Adipose tissue (tissue), 3 donors: ENCODE measurements around the gene ANO9. TPM values are rescaled to one million over a fixed set of nuclear protein-coding genes. Genes with fewer than 3 reads are reported as not detected.

ENCODE experiments used
- H3K27ac ChIP-seq: one replicate; pipeline ENCODE4 v1.5.1; 2013; ENCODE audit warnings: low read depth, low read length
- WGBS, 3 donors: extraction: QIAGEN DNeasy Blood & Tissue Kit; methylation state at CpG; one replicate each; pipeline ENCODE4 v1.1.7; 2013; 5-methylcytosine and 5-hydroxymethylcytosine counted together
- polyA plus RNA-seq, 3 donors: library from polyadenylated mRNA; stranded (reverse); fragments of 200-250 nt; gene quantifications; one replicate each; pipeline ENCODE4 v1.2.3, GENCODE V29; 2013
- donor health status: healthy with polysubstance abuse.
- donor health status: Bipolar disorder and iron deficiency.
- donor health status: healthy.

Gene ANO9
- polyA plus RNA-seq, 3 donors: 0.45 to 14.3 (median 2.7) TPM

DNA sequence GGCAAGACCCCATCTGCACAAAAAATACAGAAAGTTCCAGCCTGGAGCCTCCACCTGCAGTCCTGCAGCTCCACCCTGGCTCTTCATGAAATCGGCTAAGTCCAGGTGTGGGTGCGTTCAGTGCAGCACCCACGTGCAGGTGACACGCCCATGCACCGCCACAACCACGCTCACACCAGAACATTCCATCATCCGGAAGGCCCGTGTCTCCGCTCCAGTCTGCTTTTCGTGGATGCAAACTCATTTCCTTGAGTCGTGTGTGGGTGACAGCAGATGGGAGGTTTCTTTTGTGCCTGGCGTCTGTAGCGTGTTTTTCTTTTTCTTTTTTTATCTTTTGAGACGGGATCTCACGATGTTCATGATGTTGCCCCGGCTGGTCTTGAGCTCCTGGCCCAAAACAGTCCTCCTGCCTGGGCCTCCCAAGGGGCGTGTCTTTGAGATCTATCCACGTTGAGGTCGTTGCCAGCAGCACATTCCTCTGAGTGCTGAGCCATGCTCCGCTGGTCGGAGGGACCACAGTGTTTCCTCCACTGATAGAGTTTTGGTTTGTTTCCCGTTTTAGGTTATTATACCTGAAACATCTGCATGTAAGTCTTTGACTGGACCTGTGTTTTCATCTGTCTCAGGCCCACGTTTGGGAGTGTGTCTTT, 15.4 kb upstream of the ANO9 start:
- 61 to 81% (median 62%) methylated on average over 23 of the region's 23 CpGs for WGBS, 3 donors
- no peak overlapping the region for H3K27ac ChIP-seq

DNA sequence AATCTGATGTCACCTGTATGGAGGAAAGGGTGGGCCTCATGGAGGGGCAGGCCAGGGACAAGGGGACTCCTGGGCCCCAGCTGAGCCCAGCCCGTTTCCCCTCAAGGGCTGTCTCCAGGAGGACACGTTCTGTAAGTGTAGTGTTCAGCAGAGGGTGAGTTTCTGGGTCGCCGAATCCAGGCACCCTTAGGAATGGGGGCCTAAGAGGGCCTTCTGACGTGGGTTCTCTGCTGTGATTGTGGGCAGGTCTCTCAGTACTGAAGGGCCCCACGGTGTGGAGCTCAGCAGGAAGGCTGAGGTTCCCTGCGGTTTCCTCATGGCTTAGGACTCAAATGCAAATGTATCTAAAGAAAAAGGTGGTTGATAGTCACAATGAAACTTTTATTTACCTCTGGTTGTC, 14.7 kb upstream of the ANO9 start:
- H3K27ac ChIP-seq: no peak overlapping the region
- WGBS, 3 donors: 55 to 79% (median 60%) methylated on average over 7 of the region's 7 CpGs

DNA sequence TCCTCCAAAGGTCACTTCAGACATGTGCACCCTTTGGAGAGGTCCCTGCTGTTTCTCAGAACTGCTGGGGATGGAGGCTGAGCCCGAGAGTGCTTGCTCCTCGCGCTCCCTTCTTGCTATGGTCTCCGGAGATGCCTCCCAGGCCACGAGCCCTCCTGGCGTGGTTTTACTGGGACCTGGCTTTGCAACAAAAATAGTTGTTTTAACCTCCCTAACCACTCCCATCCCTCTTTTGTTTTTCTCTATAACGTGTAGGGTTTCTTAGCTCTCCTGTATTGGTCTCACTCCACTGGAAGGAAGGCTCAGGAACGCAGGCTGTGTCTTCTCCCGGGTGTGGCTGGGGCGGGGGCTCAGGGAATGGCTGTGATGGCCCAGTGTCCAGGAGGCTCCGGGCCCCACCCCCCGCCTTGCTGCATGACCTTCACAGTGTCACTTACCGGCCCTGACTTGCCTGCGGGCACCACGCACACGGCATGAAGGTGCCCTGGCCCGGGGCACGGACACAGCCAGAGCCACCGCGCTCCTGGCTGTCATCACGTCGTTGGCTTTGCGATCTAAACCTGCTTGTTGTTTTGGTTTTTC, 13.8 kb upstream of the ANO9 start:
- 75 to 89% (median 87%) methylated on average over 23 of the region's 23 CpGs for WGBS, 3 donors
- H3K27ac ChIP-seq: no peak overlapping the region

DNA sequence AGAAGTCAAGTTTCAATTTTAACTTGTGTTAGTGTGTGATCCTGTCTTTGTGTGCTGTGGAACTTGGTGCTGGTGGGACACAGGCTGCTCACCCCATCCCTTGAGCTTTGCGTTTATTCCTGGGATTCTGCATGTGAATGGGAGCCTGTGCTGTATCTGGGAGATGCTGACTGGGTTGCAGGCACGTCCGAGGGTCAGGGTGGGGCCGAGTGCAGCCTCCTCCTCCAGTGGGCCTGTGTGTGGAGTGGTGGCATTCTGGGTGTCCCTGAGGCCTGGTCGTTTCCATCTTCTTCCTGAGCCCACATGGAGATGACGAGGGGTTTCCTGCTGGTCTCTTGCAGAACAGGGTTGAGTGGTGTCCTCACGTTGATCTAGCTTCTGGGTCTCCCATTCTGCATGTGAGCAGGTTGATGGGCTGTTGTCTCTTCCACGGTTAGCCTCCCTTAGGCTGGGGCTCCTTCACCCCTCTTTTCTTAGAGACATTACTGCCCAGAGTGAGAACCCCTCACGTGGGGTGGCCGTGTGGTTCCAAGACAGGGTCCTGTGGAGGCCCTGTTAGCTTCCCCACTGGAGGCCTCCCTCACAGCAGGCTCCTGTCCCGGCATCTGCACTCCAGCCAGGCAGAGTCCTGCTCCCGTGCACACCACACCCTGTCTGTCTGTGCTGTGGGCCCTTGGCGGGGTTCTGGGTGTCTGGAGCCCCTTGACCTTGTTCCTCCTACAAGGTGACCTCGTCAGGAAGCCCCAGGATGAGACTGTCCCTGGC, 13.2 kb upstream of the ANO9 start:
- 71 to 72% (median 72%) methylated on average over 14 of the region's 14 CpGs for WGBS, 3 donors

DNA sequence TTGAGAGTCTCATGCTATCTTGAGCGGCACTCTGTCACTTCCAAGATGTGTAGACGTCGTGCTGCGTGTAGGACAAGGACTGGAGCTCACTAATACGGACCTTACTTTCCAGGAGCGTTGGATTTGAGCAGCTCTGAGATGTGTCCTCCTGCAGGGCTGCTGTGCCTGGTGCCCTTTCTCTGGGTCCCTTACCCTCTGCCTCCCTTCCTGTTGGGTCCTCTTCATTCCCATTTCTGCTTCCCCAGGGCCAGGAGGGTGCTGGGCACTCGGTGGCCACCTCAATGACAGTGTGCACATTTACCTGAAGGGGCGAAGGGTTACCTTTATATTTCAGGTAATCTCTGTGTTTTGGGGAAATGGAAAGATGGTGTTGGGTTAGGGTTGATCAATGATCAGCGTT, 12.2 kb upstream of the ANO9 start:
- 86 to 92% (median 88%) methylated on average over 9 of the region's 9 CpGs for WGBS, 3 donors

More for the DNA sequence above, 13.2 kb upstream of the ANO9 start:
- no peak overlapping the region for H3K27ac ChIP-seq

DNA sequence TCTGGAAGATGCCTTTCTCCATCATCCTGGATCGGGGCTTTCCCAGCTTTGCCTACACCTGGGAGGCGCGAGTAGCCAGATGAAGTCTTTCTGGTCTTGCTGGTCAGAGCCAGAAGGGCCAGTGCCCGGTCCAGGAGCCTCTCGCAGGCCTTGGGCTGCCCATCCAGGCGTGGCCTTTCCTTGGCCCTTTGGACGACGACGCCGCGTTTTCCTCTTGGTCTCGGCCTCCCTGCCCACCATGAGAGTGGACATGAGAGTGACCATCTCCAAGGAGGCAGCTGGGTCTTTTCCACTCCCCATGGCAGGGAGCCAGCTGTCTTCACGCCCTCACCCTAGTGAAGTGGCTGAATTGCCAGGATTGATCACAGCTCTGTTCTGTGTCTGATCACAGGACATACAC, 11.8 kb upstream of the ANO9 start:
- 89 to 95% (median 90%) methylated on average over 13 of the region's 13 CpGs for WGBS, 3 donors
- H3K27ac ChIP-seq: no peak overlapping the region

More for the DNA sequence above, 12.2 kb upstream of the ANO9 start:
- no peak overlapping the region for H3K27ac ChIP-seq

DNA sequence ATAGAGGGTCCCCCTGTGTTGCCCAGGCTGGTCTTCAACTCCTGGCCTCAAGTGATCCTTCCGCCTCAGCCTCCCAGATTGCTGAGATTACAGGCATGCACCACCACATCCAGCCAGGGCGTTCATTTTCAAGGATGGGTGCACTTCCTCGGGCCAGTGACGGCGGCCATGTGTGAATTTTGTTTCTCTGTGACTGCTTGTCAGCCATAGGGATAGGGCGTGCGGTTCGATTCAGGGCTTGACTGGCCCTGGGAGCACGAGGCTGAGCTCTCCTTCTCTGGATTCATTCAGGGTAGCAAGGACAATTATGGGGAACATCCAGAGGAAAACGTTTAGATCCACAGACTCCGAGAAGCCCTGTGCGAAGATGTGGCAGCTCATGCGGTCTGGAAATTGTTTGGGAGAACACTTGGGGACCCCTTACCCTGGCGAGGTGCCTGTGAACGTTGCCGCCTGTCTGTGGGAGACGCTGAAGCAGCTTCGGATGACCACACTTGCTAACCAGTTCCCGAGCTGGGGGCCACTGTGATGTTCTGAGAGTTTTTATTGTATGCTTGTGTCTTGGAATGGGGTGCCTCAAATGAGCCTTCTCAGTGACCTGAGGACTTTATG, 11.2 kb upstream of the ANO9 start:
- WGBS, 3 donors: 91% methylated on average over 19 of the region's 19 CpGs
- H3K27ac ChIP-seq: no peak overlapping the region

DNA sequence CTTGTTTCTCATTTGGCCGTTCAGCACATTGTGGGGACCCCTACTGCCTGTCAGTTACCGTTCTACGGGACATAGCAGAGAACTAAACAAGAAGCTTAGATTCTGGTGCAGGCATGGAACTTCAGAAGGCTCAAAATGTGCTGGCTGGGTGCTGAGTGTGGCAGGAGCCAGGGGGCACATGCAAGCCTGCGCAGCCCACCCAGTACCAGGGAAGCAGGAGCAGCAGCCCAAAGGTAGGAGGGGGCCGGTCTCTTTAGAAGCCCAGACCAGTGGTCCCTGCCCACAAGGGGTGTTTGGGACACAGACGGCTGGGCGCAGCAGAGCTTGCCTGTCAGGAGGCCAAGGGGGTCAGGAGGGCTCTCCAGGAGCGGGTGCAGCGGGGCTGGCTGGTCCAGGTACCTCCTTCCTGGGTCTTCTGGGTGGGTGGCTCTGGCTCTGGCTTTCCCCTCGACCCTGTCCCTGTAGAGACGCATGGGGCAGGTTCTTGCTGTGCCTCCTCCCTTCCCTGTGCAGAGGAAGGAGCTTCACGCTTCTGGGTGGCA, 10.5 kb upstream of the ANO9 start:
- no peak overlapping the region for H3K27ac ChIP-seq
- 90 to 91% (median 90%) methylated on average over 12 of the region's 12 CpGs for WGBS, 3 donors

DNA sequence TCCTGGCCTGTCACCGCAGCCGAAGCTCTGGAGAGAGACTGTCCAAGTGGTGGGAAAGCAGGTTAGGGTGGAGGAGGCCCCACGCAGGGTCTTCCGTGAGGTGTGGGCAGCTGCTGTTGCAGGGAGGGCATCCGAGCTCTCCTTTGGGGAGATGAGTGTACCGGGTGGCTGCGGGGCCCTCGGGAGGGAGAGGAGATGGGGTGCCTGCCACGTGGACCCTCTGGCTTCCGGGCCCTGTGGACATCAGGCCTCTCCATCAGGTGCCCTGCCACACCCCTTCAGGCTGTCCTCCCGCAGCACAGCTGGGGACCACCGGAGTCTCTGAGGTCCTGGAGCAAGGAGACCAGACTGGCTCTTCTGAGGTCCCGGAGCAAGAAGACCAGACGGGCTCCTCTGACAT, 9.9 kb upstream of the ANO9 start:
- H3K27ac ChIP-seq: no peak overlapping the region
- 83 to 93% (median 88%) methylated on average over 14 of the region's 14 CpGs for WGBS, 3 donors

DNA sequence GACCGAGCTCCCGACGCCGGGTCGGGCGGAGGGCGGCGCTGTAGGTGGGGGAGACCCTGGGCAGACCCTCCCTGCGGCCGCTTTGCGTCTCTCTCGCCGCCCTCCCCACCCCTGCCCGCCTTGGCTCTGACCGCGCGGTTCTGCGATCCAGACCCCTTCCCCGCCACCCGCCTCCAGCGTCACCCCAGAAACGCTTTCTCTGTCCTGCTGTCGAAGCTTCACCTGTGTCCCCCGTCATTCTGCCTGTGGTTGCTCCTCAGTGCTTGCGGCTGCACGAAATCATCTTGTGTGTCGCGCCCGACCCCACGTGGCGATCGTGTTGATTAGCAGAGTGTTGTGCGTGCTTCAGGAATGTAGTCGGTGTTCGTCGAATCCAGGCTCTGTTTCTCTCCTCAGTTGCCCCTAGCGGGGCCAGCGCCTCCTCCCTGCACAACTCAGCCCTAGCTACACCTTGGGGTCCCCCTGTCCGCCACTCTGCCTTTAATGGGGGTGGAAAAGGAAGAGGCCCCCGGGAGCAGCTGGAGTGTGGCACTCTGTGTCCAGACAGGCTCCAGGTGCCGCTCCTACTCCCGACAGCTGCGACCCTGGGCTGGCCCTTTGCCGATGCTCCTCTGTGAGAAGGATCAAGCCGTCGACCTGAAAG, 9.1 kb upstream of the ANO9 start:
- no peak overlapping the region for H3K27ac ChIP-seq
- 3 to 7% (median 5%) methylated on average over 38 to 46 of the region's 46 CpGs for WGBS, 3 donors

DNA sequence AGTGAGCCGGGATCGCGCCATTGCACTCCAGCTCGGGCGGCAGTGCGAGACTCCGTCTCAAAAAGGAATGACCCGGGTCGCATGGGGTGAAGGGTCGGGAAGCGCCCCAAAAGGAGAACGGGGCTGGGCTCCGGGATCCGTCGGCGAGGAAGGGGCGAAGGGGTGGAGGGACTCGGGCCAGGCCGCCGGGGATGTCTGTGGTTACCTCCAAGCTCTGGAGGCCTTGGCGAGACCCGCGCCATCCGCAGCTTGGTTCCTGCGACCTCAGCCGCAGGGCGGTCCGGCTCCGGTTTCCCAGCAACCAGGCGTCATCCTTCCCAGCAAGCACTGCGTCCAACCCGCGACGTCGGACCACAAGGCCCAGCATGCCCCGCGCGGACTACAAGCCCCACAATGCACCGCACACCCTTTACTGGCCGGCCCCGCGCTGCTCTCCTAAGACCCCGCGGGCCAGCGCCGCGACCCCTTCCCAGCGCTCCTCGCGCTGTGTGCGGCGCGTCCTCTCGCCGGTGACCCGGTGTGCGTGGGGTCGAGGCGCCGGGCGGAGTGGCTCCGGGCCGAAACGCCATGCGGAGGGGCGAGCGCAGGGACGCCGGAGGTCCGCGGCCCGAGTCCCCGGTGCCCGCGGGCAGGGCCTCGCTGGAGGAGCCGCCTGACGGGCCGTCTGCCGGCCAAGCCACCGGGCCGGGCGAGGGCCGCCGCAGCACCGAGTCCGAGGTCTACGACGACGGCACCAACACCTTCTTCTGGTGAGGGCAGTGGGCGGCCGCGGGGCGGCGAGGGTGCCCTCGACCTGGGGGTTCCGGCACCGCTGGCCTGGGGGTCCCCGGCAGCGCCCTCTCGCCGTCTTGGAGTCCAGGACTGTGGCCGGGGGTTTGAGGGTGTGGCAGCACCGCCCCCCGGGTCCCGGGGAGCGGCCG, 8.3 kb upstream of the ANO9 start, which contains the start of gene PTDSS2:
PTDSS2 (plus strand) TSS at position 391 of the 920 bp plus-strand sequence; CDS start at position 568, 177 bp downstream.
- 0 to 1% (median 0%) methylated on average over 92 to 108 of the region's 108 CpGs for WGBS, 3 donors
- H3K27ac ChIP-seq: no peak within 1 kb of the TSS

DNA sequence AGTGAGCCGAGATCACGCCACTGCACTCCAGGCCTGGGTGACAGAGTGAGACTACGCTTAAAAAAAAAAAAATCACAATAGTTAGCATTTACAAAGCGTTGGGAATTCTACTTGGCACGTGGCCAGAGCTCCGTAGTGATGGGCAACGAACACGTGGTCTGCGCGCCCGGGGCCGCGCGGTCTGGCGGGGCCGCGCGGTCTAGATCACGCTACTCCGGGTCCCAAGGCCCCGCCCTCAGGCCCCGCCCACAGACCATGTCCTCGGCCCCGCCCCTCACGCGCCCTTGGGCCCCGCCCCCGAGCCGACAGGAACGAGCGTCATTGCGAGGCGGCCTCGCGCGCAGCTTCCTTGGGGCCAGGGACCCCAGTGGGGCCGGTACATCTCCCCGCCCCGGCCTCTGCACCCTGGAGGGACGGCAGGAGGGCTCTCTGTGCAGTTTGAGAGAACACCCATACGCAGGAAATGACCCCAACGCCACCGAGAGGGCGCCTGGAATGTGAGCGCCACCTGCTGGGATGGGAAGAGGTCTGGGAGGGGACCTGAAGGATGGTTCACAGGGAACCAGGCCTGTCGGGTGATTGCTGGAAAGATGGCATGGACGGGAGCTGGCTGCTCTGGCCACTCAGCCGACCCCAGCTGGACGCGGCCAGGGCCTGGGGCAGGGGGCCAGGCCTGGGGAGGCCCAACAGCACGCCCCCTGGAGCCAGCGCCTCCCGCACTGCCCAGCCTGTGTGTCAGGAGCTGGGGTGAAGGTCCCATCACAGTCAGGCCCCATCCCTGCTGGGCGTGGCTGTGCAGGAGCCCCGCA, 6.3 kb upstream of the ANO9 start:
- peak overlapping the region; percentile 89 for H3K27ac ChIP-seq

DNA sequence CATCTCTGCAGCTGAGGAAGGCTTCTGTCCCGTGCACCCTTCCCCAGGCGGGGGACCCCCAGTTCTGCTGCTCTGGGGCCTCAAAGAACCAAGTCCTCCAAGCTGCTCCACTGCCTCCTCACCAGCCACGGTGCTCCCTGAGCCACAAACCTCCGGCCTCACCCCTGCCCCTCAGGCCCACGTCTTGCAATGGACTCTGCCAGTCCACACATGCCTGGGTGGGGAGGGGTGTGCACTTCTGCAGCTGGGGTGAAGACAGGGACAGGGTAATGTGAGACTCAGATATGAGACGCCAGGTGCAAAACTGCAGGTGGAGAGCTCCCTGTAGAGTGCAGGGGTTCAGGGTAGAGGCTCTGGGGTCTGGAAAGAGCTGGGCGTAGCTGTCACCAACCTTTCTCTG, 5.1 kb upstream of the ANO9 start:
- WGBS, 3 donors: 59 to 81% (median 78%) methylated on average over 7 of the region's 7 CpGs
- no peak overlapping the region for H3K27ac ChIP-seq

More for the DNA sequence above, 6.3 kb upstream of the ANO9 start:
- WGBS, 3 donors: 3% methylated on average over 47 to 55 of the region's 55 CpGs

DNA sequence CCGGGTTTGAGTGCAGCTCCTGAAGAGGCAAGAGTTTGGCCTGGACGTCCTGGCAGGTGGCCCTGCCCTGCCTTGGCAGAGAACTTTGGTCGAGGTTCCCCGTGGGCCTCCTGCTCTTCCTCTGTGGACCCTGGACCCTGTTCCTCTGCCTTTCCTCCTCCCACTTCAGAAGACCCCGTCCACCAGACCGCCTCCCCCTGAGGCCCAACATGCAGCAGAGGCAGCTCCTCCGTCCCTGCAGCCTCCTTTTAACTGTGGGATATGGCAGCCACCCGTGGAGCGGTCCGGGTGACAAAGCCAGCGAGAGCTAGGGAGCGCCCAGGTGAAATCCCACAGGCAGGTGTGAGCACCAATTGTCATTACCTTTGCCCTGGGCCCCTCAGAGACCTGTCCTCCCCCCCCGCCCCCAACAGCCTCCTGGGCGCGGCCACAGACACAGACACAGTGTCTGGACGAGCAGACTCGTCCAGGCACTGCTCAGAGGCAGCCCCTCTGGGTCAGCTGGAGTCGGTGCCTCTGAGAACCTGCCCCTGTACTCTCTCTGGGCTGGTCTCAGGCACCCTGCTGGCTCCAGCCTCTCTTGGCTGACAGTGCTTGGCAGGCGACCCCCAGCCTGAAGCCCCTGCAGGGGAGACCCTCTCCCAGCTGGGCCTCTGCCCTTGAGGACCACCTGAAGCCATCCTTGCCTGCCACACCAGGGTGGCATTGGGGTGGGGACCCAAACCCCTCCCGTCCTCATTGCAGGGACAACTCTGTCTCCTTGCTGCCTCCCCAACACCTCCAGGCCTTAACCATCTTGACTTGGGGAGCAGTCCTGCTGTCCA, 4.2 kb upstream of the ANO9 start:
- no peak overlapping the region for H3K27ac ChIP-seq
- WGBS, 3 donors: 67 to 76% (median 72%) methylated on average over 20 of the region's 20 CpGs

DNA sequence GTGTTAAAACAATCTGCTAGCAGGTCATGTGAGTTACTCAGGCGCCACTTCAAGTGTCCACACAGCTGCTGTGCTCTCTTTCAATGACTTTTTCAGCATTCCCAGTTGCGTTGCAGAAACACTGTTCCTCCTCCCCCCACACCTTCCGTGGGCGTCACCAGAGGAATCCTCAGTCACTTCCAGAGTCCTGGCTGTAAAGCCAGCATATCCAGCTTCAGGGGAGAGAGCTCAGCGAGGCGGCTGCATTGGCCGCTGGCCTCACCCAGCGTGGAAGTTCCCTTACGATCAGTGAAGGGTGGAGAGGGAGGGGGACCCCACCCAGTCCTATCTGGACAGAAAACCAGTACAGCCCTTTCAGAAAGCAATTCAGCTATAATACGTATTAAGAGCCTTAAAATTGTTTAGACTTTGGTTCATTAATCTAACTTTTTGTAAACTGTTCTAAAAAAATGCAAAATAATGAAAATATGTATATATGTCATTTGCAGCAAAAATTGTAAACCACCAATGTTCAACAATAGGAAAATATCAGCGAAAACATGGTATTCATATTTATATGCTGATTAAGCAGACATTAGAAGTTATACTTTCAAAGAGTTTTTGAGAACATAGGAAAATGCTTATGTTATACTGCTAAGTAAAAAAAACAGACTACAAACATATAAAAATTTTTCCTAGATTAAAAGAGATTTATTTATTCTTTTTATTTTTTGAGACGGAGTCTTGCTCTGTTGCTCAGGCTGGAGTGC, 2.8 kb upstream of the ANO9 start:
- WGBS, 3 donors: 34 to 39% (median 35%) methylated on average over 12 of the region's 12 CpGs
- H3K27ac ChIP-seq: no peak overlapping the region
